Measurements from ENCODE around the gene PCDH11X.
"Not testable (repeated sequence)": the region's sequence is repeated elsewhere in the genome, so short reads cannot be mapped to it uniquely, and the experiment has no call there.

The PCDH11X gene, protein sequence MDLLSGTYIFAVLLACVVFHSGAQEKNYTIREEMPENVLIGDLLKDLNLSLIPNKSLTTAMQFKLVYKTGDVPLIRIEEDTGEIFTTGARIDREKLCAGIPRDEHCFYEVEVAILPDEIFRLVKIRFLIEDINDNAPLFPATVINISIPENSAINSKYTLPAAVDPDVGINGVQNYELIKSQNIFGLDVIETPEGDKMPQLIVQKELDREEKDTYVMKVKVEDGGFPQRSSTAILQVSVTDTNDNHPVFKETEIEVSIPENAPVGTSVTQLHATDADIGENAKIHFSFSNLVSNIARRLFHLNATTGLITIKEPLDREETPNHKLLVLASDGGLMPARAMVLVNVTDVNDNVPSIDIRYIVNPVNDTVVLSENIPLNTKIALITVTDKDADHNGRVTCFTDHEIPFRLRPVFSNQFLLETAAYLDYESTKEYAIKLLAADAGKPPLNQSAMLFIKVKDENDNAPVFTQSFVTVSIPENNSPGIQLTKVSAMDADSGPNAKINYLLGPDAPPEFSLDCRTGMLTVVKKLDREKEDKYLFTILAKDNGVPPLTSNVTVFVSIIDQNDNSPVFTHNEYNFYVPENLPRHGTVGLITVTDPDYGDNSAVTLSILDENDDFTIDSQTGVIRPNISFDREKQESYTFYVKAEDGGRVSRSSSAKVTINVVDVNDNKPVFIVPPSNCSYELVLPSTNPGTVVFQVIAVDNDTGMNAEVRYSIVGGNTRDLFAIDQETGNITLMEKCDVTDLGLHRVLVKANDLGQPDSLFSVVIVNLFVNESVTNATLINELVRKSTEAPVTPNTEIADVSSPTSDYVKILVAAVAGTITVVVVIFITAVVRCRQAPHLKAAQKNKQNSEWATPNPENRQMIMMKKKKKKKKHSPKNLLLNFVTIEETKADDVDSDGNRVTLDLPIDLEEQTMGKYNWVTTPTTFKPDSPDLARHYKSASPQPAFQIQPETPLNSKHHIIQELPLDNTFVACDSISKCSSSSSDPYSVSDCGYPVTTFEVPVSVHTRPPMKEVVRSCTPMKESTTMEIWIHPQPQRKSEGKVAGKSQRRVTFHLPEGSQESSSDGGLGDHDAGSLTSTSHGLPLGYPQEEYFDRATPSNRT (N-terminal part only)

DNA sequence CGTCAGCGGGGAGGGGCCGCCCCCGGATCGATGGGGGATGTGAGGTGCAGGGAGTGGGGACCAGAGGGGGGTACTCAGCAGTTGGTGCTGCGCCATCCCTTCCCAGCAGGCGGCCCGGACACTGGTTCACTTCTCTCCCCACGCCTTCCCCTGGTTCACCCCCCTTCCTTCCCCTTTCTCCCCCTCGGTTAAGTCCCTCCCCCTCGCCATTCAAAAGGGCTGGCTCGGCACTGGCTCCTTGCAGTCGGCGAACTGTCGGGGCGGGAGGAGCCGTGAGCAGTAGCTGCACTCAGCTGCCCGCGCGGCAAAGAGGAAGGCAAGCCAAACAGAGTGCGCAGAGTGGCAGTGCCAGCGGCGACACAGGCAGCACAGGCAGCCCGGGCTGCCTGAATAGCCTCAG, at the start of gene PCDH11X:
TSS of gene PCDH11X (plus strand) at position 241 of the 400 bp plus-strand sequence. CDS start 56,130 bp downstream, outside the sequence.
- DNase-seq = not testable (repeated sequence)

DNA sequence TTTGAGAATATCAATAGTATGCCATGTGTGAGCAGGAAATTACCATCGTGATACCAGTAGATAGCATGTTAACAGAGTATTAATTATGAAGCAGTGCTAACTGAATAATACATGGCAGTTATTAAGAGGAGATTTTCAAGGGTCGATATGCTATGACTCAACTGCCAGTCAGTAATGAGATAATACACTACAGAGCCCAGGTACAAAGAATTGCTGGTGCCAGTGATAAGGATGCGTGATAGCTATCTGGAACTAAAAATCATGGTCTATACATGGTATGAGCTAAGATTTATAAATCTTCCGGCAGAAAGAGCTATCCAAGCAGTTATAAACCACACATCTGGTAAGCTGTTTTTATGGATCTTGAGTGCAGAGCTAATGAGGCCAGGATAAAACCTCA, 31.7 kb upstream of the PCDH11X start:
- DNase-seq = not testable (repeated sequence)

DNA sequence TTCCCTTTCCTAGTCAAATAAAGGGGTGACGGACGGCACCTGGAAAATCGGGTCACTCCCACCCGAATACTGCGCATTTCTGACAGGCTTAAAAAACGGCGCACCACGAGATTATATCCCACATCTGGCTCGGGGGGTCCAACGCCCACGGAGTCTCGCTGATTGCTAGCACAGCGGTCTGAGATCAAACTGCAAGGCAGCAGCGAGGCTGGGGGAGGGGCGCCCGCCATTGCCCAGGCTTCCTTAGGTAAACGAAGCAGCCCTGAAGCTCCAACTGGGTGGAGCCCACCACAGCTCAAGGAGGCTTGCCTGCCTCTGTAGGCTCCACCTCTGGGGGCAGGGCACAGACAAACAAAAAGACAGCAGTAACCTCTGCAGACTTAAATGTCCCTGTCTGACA, 26.2 kb upstream of the PCDH11X start:
- DNase-seq = not testable (repeated sequence)

DNA sequence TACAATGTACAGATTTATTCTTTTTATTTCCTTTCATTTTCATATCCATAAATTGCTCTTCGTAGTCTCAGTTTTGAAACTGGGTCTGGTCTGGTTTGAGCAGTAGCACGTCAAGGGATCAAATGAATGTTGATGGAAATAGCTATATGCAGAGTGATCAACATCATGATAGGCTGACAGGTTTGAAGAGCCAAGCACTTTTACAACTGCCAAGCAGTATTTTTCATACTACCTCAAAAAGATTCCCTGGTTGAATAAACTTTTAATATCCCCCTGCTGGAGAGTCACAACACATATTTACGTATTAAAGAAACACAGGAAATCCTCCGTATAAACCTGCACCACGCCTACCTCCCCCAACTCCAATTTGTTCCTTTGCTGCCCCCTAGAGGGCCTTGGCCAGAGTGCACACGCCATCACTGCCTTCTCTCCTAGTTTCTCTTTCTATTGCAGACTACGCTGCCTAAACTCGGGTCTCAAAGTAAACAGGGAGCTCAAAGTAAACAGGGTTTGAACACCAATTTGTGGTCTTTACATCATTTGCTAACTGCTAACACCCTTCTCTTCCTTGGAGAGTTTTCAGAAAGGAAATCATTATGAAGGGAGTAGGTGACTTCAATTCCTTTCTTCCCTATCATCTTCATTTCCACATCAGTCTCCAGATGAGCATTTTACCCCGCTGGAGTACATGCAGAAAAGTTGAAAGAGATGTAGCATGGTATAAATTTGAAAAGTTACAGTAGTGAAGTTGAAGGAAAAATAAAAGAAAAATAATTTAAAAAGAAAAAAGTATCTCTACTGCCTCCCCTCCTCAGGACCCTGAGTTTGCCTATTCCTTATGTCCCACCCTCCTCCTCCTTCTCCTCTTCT, 8.3 kb upstream of the PCDH11X start:
- not testable (repeated sequence) for DNase-seq

DNA sequence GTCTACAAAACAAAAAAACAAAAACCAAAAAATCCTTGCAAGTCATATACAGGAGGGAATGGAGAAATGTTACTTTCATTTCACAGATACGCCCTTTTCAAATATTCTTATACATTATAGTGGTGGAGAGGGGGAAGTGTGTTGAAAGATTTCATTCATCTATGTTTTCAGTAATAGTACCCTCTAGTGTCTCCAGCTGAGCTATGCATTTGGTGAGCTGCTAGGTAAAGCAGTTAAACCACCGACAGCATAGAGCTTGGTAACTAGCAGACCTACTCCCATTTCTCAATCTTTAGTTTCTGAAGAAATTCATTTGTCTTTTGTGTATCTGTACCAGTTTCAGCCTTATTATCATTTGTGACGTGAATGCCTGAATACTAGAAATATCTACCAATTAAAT, 5.2 kb upstream of the PCDH11X start:
- not testable (repeated sequence) for DNase-seq

DNA sequence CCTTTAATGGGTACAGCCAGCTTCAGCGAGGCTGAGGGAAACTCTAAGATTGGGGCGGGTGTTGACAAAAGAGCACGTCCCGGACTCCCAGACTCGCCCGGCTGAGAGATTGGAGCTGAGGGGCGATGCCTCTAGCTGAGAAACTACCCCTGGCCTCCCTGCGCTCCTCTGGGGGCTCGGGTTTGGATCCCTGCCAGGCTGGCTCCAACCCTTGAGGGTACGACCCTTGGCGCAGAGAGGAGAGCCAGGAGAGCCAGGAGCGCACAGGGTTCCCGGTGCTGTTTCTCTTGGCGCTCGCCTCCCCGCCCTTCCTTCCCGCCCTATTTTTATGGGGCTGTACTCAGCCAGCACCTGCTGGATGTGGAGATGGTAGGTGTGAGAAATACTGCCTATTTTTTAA, 833 bp downstream of the PCDH11X start:
- DNase-seq = not testable (repeated sequence)

DNA sequence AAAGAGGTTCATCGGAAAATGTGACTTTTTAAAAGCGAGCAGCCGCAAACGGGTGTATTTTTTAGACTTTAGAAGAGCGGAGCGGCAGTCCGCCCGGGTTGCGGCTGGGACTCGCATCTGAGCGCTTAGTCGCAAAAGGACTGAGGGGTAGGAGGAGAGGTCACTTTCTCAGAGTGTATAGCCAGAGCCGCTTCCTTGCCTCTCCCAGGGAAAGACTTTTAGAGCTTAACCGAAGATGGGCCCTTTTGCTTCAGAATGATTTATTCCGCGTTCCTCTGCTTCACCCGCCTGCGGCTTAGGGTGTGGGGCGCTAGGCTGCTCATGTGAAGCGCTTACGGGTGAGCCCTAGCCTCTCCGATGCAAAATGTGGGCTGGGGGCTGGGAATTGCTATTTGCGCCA, 1.5 kb downstream of the PCDH11X start:
- not testable (repeated sequence) for DNase-seq

DNA sequence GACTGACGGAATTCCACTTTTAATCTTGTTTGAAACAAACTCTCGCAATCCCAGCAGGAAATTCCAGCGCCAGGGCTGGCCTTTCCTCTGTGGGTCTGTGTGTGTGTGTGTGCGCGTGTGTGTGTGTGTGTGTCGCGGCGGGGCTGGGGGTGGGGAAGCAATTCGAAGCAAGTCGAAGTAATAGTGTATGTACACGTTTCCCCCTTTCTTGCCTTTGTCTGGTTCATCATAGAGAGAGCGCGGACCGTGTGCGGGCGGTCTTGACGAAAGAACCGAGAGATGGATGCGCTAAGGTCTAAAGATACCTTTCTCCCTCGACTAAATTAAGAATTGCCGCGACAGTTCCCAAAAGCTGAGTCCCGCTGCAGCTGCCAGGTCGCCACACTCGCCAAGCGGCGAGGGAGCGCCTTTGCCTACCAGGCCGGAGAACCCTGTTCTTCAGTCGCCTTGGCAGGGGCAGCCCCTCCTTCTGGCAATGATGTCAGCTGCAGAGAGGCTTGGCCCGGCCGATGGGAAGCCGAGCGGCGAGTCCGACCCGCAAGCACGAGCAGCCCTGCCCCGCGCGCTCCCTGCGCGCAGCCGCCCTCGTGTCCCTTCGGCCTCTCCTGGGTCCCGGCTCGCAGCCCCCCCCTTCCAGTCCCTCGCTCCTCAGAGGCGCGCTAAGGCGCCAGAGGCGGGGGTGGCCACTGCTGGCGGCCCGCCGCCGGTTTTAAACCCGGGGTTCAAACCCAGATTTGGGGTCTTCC, 2.6 kb downstream of the PCDH11X start:
- DNase-seq = not testable (repeated sequence)

DNA sequence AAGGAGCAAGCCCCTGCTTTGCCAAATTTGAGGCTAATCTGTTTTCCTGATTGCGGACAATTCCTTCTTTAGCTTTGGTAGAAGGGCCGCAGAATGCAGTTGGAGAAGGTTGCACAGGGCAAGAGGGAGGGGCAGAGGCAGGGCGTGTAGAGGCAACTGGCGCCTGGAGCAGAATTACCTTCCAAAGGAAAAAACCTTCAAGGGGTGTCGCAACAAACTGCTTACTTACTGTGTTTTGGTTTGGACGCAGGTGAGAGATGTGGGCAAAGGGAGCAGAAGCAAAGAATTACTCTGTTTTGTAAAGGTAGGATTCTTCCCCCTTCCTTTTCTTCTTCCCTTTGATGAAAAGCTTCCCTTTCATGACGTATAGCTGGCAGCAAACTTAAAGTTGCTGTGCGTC, 3.6 kb downstream of the PCDH11X start:
- DNase-seq = not testable (repeated sequence)

DNA sequence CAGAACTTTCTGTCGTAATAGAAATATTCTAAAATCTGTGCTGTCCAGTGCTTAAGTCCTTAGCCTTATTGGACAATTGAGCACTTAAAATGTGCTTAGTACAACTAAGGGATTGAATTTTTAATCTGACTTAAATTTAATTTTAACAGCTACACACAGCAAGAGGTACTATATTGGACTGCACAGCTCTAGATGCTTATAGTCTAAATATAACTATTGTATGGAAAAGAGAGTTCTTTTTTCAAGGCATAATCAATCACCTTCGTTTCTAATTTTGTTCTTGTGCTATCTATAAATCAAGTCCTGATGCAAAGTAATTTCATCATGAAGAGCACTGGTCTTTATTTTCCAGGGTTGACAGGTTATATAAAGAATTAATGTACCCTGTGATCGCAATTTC, 38.4 kb downstream of the PCDH11X start:
- not testable (repeated sequence) for DNase-seq

DNA sequence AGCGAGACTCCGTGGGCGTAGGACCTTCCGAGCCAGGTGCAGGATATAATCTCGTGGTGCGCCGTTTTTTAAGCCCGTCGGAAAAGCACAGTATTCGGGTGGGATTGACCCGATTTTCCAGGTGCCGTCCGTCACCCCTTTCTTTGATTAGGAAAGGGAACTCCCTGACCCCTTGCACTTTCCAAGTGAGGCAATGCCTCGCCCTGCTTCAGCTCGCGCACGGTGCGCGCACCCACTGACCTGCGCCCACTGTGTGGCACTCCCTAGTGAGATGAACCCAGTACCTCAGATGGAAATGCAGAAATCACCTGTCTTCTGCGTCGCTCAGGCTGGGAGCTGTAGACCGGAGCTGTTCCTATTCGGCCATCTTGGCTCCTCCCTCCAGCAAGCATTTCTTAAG, 46.1 kb downstream of the PCDH11X start:
- DNase-seq = not testable (repeated sequence)

Measured in erythroblast (primary cell).